HG03066 (cell line): ENCODE measurements around the gene TMPRSS2.
"Not testable (repeated sequence)": the region's sequence is repeated elsewhere in the genome, so short reads cannot be mapped to it uniquely, and the experiment has no call there.

ENCODE experiments used
- ATAC-seq: cut with Tn5 transposase; IDR thresholded peaks from one replicate; pipeline ENCODE4 v1.9.1; 2021; ENCODE audit warnings: low read depth; ENCODE audit not compliant: unreplicated experiment

The TMPRSS2 gene

GRCh38 chr21:41428311-41428710 is 79.6 kb downstream of the TMPRSS2 start:
- no peak for ATAC-seq

- no peak for ATAC-seq
Measured at GRCh38 chr21:41427556-41427955, 80.4 kb downstream of the TMPRSS2 start.

DNA sequence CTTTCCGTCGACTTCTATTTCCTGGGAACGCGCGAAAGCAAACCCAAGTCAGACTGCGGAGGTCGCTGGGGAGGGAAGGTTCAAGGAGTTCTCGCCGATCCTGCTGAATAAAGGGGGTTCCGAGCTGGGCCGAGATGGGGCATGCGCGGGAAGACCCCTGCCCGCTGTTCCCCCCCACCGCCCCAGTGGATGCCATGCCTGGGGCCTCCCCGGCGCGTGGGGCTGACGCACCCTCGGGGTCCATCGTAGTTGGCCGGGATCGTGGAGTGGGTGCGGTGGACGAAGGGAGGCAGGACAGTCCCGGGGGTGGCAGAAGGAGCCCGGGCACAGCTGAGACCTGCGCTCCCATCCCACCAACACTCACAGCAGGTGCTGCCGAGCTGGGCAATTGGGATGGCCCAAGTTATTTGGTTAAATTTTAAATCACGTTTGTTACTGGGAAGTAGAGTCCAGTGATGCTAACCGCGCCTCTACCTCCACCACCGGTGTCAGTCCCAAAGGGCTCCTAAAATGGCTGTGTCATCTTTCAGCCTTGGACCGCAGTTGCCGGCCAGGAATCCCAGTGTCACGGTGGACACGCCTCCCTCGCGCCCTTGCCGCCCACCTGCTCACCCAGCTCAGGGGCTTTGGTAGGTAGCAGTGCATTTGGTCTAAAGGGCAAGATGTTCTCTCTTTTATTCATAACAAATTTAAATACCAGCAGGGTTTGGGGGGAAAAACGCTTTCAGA is 81.1 kb downstream of the TMPRSS2 start:
- ATAC-seq: no peak

- peak; percentile 65 for ATAC-seq
Measured at GRCh38 chr21:41425954-41426675, 81.8 kb downstream of the TMPRSS2 start, which contains the start of gene MX1. TSS of gene MX1 (plus strand) at chr21:41426239. CDS start at chr21:41432071, 5,832 bp downstream.

GRCh38 chr21:41425588-41425953 is 82.4 kb downstream of the TMPRSS2 start:
- no peak for ATAC-seq

- ATAC-seq: not testable (repeated sequence)
Measured at GRCh38 chr21:41423305-41423636, 84.7 kb downstream of the TMPRSS2 start.

DNA sequence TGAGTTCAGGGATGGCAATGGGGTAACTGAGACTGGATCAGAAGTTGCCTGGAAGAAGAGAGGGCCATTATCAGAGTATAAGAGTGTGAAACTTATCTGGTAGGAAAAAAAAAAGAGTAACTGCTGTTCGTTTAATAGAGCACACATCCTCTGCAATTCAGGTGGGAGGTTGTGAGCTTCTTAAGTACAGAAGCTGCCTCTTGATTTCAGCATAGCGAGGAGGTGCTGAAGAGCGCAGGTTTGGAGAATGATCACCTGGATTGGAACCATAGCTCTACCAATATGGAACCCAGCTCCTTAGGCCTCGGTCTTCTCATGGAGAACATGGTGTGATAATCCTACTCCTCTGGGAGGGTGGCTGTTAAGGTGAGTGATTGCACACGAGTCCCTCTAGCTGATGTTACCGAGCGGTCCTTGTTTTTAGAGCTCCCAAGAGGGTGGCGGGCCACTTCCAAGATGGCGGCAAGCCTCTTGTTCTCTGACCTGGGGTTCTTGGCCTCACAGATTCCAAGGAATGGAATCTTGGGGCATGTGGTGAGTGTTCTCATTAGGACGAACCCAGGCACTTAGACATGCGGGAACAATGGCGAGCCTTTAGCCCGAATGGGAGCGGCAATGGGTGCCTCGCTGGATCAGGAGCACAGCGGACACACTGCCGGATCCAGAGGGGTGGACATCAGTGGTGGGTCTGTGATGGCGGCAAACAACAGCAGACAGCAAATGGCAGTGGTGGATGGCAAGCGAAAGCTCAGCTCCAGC is 85.2 kb downstream of the TMPRSS2 start:
- no peak for ATAC-seq

- ATAC-seq: not testable (repeated sequence)
Measured at GRCh38 chr21:41420998-41421397, 87.0 kb downstream of the TMPRSS2 start.

GRCh38 chr21:41419921-41420862 is 87.8 kb downstream of the TMPRSS2 start:
- peak; percentile 58 for ATAC-seq

GRCh38 chr21:41418956-41419680 is 88.8 kb downstream of the TMPRSS2 start:
- ATAC-seq: no peak

DNA sequence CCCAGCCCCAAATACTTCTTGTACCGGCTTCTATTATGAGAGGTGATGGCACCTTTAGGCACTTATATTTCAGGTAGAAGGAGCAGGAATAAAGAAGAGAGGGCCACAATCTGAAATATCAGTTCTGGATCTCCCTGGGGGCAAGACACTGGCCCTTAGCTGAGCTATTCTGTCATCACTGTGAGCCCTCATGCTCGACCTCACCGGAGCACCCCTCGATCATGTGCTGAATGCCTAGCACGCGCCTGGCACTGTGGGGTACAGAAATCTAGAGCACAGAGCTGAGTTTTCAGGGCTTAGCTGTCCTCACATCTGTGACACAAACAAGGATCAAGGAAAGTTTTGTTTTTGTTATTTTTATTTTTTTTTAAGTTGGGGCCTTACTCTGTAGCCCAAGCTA is 89.6 kb downstream of the TMPRSS2 start:
- ATAC-seq: no peak

DNA sequence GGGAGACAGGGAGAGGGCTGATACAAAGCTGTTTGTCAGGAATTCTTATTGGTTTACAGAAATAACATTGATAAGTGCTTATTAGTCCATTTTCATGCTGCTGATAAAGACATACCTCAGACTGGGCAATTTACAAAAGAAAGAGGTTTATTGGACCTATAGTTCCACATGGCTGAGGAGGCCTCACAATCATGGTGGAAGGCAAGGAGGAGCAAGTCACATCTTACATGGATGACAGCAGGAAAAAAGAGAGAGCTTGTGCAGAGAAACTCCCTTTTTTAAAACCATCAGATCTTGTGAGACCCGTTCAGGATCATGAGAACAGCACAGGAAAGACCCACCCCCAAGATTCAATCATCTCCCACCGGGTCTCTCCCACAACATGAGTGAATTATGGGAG is 90.5 kb downstream of the TMPRSS2 start:
- ATAC-seq: not testable (repeated sequence)
